Activated naive CD8-positive, alpha-beta T cell treated with anti-CD3 and anti-CD28 coated beads, Interleukin-2, amount 50 U/mL, for 16 hours (primary cell): ENCODE measurements around the gene ANOS1.
"Not testable (repeated sequence)": the region's sequence is repeated elsewhere in the genome, so short reads cannot be mapped to it uniquely, and the experiment has no call there.

Source experiments
- DNase-seq: peaks from one replicate; pipeline ENCODE4 v3.0.0-alpha.2; 2020; ENCODE audit warnings: low read depth, low spot score

Gene ANOS1, protein sequence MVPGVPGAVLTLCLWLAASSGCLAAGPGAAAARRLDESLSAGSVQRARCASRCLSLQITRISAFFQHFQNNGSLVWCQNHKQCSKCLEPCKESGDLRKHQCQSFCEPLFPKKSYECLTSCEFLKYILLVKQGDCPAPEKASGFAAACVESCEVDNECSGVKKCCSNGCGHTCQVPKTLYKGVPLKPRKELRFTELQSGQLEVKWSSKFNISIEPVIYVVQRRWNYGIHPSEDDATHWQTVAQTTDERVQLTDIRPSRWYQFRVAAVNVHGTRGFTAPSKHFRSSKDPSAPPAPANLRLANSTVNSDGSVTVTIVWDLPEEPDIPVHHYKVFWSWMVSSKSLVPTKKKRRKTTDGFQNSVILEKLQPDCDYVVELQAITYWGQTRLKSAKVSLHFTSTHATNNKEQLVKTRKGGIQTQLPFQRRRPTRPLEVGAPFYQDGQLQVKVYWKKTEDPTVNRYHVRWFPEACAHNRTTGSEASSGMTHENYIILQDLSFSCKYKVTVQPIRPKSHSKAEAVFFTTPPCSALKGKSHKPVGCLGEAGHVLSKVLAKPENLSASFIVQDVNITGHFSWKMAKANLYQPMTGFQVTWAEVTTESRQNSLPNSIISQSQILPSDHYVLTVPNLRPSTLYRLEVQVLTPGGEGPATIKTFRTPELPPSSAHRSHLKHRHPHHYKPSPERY

DNA sequence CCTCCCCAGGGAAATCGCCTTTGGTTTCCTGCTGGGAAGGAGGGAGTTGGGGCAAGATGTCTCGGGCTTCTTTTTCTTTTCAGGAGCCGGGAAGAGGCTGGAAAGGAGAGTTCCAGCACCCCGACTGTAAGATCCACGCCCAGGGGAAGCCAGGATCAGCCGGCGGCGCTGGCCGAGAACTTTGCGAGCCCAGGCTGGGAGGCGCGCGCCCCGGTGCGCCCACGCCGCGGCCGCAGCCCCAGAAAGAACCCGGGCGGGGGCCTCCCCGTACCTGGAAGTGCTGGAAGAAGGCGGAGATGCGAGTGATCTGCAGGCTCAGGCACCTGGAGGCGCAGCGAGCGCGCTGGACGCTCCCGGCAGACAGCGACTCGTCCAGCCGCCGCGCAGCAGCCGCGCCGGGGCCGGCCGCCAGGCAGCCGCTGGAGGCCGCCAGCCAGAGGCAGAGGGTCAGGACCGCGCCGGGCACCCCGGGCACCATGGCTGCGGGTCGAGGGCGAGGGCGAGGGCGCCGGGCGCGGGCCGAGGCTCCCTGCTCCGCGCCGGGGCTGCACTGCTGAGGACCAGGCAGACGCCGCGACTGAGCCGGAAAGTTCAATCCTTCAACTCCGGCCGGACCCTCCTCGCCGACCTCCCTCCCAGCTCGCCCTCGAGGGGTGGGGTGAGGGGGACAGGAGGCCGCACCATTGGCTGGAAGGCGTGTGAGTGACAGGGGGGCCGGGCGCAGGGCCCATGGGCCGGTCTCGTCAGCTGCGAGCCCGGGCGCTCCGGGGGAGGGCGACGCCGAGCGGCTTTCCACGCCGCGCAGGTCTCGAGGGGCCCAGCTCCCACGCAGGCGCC, at the start of gene ANOS1:
TSS of gene ANOS1 (minus strand) at position 579 of the 837 bp plus-strand sequence. CDS start at position 478, 101 bp downstream.
- DNase-seq = no peak

DNA sequence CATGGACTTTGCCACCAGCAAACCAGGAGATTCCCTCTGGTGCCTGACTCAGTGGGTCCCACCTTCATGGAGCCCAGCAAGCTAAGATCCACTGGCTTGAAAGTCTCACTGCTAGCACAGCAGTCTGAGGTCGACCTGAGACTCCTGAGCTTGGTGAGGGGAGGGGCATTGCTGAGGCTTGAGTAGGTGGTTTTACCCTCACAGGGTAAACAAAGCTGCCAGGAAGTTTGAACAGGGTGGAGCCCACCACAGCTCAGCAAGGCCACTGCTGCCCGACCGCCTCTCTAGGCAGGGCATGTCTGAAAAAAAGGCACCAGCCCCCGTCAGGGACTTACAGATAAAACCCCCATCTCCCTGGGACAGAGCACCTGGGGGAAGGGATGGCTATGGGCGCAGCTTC, 41.2 kb upstream of the ANOS1 start:
- DNase-seq = no peak

DNA sequence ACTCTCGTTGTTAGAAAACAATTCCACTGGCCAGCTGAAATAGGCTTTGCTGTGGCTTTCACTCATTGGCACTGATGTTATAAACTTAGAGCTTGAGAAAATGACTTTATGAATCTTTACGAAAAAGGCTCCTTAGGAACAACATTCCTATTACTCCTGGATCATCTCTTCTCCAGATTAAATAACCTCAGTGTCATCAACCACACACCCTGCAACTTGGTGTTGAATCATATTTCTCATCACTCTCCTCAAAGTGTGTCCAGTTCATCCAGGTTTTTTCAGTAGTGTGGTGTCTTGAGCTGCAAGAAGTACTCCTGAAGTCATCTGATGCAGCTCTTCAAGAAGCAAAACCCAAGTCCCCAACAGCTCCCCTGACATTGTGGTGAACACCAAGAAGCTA, 28.1 kb upstream of the ANOS1 start:
- no peak for DNase-seq

DNA sequence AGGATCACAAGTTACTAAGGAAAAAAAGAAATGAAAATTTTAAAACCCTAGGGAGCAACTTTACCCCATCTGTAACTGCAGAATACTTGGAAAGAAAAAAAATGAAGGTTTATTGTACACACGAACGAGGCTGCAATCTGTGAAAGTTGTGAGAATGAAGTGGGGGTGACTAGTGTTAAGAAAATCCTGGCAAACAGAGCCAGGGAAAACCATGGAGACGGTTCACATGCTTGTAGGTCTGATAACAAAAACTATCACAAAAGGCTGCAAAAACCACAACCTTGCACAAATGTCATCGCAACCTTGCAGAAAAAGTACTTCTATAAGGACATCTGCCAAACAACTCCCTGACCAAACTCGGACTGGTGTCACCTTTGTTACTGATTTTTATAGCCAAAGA, 26.8 kb upstream of the ANOS1 start:
- not testable (repeated sequence) for DNase-seq

DNA sequence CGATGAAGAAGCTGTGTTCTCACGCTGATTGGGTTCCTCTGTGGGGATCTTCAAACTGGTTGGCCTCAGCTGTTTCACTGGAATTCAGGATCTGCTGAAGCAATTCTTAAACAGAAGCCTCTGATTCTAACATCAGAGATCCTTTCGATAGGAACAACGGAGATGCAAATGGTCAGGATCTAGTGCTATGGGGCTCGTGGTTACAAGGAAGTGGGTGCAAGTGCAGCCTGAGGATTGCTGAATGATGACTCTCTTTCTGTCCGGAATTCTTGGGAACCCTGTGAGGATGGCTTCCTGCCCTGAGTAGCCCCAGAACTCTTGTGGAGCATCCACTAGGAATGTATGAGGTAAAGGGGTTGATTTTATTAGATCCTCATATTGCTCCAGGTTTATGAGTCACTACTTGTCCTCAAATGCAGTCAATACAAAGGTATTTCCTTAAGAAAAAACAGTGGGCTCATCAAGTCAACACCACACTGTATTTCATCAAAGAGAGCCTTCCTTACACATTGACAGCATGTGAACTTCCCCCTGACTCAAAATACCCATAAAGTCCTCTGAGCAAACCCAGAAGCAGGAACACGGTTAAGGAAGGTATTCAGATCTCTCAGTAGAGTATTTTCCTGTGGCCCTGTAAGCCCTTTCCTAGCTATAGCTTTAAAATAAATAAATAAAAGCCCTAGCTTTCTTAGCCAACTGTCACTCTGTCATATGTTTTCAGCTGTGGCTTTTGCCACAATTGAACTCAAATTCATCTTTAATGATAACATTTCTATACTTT, 25.9 kb upstream of the ANOS1 start:
- not testable (repeated sequence) for DNase-seq

DNA sequence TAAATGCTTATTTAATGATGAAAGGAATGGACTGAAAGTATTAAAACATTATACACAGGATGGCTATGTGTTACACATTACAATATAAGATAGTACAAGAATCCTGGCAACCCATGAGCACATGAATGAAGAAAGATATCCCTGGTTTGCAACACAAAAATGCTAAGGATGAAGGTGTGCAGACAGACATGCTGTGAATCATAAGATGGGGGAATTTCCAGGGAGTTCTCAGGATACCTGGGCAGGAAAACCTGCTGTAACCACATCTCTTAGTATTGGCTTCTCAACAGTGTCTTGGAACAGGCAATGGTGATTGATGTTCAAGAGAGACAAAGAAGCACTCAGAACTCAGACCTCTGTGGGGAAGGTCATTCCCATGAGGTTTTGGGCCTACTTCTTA, 23.9 kb upstream of the ANOS1 start:
- DNase-seq = no peak

DNA sequence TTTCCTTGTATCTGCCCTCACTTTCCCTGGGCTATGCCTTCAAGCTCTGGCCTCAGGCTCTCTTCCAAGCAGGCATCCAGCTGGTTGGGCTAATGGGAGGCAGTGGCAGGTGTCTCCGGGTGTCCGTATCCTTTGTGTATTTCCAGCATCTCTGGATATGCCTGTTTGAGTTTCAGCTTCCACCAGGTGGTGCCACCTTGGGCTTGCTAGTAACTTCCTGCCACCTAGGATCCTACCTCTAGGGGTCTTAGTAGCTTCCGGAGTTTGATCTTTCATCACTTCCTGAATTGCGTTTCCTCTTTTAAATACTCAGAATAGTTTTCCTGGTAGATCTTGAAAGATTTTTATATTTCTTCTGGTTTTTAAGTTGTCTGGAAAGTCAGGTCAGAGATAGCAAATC, 23.2 kb upstream of the ANOS1 start:
- no peak for DNase-seq

DNA sequence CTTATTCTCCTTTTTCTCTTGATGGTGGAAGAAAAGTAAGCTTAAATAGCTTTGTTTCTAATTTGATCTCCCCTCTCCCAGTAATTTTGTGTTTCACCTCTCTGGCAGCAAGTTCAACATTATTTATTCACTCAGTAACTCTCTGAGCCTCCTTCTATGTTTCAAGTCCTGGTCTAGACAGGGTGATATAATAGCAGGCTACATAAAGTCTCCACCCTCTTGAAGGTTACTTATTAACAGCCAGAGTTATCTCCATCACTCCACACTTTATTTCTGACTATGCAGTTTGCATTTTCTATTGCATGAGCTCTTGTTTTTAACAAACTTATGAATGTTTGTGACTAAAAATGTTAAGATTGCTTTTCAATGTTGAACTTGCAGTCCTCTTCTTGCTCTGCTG, 17.8 kb upstream of the ANOS1 start:
- no peak for DNase-seq

DNA sequence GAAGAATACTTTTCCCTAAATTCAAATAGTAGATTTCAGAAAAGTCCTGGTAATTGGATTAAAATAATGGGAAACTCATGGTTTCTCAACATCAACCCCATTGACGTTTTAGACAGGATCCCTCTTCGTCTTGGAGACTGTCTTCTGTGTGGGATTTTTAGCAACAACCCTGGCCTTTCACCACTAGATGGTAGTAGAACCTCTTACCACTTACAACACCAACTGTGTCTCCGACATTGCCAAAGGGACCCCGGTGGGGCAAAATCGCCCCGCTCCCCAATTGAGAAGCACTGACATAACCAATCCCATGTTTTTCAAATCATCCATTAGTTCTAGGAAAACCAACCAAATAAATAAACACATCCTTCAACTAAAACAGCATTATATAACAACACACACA, 16.9 kb upstream of the ANOS1 start:
- DNase-seq = no peak

DNA sequence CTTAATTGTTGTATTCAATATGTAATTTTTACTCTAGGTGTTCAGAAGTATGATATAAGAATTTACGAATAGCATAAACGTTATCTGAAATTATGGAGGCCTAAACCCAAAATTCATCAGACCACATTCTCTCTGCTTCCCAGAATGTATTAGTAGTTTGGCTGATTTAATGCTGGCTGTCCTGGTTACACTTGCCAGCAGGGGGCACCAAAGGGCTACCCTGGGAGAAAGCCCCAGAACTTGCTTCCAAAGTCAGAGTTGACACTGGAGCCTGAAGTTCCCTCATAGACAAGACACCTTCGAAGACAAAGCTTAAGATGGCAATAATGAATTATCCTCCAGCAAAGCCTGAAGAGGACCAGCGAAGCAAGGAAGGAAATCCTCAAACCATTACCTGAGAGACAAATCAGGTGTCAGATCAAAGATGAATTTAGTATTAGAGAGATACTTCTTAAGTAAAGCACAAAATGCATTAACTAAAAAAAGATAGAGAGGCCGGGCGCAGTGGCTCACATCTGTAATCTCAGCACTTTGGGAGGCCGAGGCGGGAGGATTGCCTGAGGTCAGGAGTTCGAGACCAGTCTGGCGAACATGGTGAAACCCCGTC, 11.3 kb upstream of the ANOS1 start:
- DNase-seq = no peak

DNA sequence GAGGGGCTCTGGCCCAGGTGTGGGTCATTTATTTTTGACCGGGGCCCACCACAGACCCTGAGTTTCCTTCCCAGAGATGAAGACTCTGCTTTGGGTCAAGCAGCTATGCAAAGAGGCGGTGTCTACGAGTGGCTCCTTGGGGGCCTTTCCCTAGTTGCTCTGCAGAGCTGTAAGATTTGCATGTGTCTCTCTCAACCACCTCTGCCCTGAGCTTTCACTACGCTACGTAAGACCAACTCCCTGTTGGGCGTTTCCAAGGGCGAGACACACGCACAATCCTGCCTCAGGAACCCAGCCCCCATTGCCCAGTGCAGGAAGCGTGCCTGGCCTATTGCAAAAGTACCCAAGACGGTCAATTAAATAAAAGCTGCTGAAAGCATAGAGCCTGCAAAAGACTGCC, 10.0 kb upstream of the ANOS1 start:
- no peak for DNase-seq

DNA sequence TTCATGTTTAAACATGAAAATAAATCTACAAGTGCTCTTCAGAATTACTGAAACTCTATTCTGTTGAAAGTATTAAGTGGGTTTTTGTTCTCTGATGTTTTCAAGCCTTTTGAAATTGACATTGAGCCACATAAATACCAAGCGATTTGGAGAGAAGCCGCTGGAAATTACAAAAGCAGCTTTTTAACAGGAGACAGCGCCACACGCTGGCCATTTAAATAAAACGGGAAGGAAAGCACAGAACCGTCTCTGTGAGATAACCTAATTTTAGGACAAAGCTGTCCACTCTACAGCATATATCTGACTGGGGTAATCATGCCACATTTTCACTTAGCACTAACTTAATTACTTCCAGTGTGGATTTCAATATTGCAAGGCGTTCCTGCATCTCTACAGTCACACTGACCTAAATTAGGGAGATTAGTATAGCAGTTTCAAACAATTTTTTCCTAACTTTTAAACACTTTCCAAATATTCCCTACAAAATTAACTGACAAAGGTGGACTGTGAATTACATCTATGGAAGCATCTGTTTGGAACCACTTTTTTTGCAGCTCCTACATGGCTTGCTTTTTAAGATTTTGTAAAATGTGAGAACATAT, 6.8 kb upstream of the ANOS1 start:
- no peak for DNase-seq

DNA sequence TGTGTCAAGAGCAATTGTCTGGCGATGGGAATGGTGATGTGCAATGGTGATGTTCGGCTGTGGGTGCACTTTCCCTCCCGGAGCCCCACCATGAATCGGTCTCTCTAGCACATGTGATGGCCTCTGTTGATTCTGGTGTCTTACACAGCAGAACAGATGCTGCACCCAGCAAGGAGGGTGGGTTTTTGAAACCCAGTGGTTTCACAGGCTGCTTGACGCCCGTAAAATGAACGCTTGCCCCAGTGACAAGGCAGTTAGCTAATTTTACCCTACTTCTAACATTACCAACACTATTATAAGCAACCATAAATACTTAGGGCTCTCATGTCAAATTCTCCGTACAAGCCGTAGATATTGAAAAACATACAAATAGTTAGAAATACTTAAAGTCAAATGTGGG, 5.9 kb upstream of the ANOS1 start:
- no peak for DNase-seq

DNA sequence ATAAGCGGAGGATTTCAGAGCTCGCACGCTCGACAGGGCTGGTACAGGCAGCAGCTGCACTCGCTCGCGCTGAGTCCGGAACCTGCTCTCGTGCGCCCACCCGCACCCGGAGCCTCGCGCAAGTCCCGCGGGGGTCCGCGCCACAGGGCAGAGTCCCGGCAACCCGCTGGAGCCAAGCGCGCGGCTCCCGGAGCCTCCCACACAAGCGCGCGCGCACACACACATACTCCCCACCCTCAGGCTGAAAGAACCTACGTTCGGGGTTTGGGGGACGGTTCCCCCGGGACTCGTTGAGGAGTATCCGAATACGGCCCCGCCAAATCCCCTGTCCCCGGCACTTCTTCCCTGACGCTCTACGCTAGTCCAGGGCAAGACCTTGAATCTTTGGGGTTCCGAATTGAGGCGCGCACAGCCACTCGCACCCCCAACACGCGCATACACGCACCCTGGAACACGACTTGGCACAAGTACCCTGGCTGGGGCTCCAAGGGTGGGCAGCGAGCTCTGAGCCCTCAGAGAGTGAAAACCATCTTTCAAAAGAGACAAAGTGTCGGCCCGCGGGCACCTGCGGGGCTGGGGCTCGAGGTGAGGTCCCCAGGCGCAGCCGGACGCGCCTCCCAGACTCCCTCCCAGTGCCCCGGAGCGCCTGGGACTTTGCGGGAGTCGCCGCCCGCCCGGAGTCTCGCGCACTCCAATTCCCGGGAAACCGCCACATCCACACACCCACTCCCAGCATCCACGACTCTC, 952 bp downstream of the ANOS1 start:
- DNase-seq = no peak

DNA sequence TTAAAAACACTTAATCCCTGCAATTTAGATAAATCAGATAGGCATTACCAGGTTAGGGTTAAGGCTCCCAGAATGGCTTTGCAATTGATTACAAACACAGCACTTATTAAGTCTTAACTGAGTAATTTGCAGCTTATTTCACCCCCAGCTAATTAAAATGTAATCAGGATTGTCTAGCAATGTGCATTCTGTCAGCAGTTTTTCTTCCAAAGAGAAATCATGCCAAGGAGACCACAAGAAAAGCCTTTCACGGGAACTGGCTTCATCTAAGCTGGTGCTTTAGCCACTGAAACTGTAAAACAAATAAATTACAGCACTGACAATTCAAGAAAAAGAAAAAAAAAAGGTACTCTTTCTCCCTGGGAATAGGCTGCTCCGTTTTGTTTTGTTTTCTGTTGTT, 2.1 kb downstream of the ANOS1 start:
- DNase-seq = no peak

DNA sequence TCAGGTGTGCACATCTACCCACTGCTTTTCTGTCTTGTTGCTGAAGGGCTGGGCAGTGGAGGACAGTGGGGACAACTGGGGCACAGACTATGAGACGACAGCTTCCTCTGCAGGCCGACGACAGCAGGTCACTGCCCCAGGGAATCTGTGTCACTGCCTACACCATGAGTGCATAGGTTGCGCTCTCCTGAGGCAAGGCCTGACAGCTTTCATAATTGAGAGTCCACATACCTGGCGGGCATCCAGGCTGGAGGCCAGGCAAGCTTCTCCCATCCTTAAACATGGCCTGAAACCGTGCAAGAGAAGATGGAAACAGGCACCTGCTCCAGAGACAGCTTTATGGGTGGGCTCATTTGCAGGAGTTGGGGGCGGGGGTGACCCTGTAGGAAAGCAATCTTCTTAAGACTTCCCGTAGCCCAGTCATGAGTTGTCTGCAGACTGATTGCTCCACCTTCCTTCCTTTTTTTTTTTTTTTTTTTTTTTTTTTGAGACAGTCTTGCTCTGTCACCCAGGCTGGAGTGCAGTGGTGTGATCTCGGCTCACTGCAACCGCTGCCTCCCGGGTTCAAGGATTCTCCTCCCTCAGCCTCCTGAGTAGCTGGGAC, 2.9 kb downstream of the ANOS1 start:
- DNase-seq = no peak

DNA sequence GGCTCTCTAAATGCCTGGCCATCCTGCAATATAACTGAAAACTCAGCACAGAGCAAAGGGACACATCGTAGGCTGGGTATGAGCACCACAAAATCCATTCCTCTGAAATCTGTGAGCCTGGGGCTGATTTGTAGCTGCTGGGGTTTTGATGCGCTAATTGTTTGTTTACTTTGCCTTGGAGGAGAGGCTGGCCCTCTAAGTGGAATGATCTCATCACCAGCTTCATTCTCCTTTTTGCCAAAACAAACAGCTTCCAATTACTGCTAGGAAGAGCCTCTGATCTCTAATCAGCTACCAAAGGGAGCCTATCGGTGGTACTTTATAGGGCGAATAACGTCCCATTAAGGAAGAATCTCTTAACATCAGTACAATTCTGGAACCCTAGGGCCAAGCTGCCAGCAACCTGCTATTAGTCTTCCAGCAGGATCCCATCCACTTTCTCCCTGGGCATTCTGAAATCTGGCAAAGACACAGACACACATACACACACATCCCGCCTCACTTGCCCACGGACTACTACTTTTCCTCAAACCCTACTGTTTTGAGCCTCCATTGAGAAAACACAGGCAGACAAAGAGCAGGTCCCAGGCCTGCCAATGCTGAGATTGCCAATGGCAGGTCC, 5.8 kb downstream of the ANOS1 start:
- no peak for DNase-seq

DNA sequence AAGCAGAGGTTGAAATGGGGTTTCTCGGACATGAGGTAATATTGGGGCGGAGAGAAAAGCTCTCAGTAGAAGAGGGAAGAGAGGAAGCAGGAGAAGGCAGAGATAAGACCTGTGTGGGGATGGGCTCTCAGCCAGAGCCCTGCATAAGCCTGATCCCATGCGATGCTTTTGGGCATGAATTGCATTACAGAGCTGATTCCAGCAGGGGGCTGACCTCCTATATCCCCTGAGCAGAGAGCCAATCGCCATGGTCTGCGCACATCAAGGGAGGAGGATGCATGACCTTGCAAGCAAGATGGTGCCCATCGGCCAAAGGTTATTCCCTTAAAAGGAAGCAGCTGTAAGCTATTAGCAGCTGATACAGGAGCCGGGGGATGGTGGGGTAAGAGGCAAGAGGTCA, 7.6 kb downstream of the ANOS1 start:
- no peak for DNase-seq

DNA sequence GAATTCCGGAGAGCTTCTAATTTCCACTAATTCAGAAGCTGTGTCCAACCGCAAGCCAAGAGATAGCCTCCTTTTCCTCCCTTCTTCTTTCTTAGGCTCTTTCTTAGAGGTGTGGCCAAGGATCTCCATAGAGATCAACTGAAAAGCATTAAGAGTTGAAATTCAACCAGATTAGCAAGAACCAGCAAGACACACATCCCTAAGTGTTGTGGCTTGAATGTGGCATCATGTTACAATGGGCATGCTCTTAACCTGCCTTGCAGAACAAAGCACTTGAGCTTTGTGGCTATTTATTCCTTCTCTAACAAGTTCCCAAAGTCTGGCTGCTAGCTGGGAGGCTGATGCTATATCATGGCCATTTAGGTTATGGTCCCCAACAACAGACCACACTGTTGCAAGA, 10.4 kb downstream of the ANOS1 start:
- DNase-seq = no peak
